ENCODE results near the gene BTNL9.
"Not testable (repeated sequence)": the region's sequence is repeated elsewhere in the genome, so short reads cannot be mapped to it uniquely, and the experiment has no call there.

DNA sequence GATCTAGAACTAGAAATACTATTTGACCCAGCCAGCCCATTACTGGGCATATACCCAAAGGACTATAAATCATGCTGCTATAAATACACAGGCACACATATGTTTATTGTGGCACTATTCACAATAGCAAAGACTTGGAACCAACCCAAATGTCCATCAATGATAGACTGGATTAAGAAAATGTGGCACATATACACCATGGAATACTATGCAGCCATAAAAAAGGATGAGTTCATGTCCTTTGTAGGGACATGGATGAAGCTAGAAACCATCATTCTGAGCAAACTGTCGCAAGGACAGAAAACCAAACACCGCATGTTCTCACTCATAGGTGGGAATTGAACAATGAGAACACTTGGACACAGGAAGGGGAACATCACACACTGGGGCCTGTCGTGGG is 55.1 kb downstream of the BTNL9 start:
- TF ChIP-seq CTCF, POLR2A (IDR thresholded peaks at IDR 0.05): not testable (repeated sequence)

Measured in upper lobe of left lung (tissue), 4 donors.